Measurements from ENCODE around the gene MYLK4.

DNA sequence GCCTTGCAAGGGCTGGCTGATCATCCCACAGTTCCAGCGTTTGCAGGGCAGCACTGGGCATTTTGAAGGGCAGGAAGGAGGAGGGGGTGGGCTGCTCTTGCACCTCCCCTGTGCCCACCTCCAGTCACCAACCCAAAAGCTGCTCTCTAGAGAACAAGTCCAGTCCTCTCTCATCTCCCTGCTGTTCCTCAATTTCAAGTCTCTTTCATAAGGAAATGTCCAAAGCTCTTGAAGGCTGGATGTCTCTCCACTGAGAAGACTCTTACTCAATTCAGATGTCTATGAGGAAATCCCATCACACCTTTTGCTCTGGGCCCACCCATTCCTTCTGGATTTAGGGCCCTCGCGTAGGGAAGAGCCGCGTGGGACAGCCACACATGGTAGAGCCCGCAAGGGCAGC is 46.1 kb upstream of the MYLK4 start:
- TF ChIP-seq, protein P1, sequence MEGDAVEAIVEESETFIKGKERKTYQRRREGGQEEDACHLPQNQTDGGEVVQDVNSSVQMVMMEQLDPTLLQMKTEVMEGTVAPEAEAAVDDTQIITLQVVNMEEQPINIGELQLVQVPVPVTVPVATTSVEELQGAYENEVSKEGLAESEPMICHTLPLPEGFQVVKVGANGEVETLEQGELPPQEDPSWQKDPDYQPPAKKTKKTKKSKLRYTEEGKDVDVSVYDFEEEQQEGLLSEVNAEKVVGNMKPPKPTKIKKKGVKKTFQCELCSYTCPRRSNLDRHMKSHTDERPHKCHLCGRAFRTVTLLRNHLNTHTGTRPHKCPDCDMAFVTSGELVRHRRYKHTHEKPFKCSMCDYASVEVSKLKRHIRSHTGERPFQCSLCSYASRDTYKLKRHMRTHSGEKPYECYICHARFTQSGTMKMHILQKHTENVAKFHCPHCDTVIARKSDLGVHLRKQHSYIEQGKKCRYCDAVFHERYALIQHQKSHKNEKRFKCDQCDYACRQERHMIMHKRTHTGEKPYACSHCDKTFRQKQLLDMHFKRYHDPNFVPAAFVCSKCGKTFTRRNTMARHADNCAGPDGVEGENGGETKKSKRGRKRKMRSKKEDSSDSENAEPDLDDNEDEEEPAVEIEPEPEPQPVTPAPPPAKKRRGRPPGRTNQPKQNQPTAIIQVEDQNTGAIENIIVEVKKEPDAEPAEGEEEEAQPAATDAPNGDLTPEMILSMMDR (IDR thresholded peaks at IDR 0.05), result no peak
- TF ChIP-seq POLR2AphosphoS5 (IDR thresholded peaks at IDR 0.05), result no peak
- no peak for TF ChIP-seq POLR2A (IDR thresholded peaks at IDR 0.05)

All from transverse colon (tissue), 4 donors.